SKM-1 (cell line): ENCODE data around the gene PAF1.

Experiments used
- DNase-seq: peaks from one replicate; lab custom pipeline; 2025; ENCODE audit not compliant: unreplicated experiment; lab: John Stamatoyannopoulos, UW

Gene PAF1

DNA sequence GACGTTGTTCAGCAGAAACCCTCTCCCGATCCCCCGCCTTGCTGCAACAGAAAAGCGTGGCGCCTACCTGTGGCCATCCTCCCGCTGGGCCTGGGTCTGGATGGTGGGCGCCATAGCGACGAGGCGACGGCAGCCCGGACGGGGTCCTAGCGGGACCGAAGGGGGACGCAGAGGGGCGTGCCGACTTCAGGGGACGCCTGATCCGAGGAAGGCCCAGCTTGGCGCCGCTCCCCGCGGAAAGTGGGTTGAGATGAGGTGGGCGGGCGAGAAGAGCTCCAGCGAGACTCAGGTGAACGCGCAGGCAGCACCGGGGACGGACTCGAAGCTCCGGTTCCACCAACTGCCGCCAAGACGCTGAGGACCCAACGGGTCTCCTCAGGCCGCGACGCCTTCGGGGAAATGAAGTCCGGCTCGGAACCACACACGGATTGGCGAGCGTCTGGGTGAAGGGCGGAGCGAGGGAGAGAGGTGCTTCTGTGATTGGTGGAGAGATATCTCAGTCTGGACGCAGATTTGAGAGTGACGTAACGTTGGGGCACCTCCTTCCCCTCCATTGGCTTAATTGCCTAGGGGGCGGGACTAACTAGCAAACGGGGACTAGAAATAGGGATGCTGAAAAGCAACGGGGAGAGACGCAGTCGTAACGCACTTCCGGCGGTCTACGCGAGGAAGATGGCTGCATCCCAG is at the start of gene PAF1, which contains the start of gene MED29:
TSS of gene PAF1 (minus strand) at position 356 of the 687 bp plus-strand sequence. CDS start at position 114, 242 bp downstream.
TSS of gene MED29 (plus strand) at position 628 of the 687 bp plus-strand sequence. CDS start at position 673, 45 bp downstream.
- DNase-seq: peak; percentile 99

DNA sequence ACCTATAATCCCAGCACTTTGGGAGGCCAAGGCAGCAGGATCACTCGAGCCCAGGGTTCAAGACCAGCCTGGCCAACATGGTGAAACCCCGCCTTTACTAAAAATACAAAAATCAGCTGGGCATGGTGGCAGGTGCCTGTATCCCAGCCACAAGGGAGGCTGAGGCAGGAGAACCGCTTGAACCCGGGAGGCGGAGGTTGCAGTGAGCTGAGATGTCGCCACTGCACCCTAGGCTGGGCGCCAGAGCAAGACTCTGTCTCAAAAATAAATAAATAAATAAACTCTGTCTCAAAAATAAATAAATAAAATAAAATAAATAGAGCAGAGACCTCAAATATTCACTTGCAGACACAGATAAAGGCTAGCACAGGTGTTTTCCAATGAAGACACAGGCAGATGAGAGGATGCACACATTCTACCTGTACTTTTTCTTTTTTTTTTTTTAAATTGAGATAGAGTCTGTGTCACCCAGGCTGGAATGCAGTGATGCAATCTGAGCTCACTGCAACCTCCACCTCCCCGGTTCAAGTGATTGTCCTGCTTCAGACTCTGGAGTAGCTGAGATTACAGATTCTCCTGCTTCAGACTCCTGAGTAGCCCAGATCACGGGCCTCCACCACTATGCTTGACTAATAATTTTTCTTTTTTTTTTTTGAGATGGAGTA is 47.5 kb upstream of the PAF1 start:
- DNase-seq: no peak

DNA sequence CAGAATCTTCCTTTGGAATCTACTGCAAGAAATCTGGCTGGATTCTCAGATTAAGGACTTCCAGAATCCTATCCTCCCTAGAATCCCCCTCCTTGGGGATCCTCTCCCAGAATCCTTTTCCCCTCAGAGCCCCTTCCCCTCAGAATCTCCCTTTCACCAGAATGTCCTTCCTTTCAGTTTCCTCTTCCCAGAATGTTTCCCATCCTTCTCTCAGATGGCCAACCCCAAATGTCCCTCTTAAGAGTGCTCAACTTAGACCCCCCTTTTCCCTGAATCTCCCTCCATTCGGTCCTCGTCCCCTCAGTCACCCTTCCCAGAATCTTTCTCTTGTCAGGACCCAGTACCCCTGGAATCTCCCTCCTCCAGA is 45.4 kb upstream of the PAF1 start:
- DNase-seq: no peak

DNA sequence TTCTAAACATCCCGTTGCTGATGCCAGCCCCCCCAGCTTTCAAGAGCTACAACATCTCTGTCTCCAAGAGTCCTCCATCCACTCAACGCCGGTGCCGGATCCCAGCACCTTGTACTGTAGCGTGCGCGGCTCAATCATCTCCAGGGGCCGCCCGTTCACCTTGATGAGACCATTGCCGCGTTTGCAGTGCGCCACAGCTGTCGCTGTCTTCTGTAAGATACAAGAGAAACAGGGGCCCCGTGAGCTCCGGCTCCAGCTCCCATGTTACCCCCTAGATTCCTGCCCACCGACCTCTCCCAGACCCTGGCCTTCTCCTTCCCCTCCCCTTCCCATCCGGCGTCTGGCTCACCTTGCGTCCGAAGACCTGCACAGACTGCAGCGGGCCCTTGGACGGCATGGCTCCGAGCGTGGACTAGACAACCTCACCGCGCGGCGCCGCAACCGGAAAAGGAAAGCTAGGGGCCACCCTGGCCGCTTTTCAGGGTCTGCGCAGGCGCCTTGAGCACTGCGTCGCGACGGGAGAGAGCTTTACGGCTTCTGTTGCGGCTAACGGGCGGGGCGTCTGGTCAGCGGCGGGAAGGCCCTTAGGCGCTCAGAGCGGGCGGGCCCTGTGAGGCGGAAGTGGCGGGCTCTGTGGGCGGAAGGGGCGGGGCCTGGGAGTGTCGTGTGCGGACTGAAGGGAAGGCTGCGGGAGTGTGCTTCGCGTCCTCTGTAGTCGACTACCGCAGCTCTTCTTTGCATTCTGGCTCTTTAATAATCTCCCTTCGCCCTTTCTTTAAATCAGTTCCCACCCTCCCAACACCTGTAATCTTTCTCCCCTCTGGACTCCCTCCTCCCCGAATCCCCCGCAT is 44.8 kb upstream of the PAF1 start, which contains the start of gene RPS16:
TSS of gene RPS16 (minus strand) at position 451 of the 851 bp plus-strand sequence. CDS start at position 397, 54 bp downstream.
- peak; percentile 98 for DNase-seq

DNA sequence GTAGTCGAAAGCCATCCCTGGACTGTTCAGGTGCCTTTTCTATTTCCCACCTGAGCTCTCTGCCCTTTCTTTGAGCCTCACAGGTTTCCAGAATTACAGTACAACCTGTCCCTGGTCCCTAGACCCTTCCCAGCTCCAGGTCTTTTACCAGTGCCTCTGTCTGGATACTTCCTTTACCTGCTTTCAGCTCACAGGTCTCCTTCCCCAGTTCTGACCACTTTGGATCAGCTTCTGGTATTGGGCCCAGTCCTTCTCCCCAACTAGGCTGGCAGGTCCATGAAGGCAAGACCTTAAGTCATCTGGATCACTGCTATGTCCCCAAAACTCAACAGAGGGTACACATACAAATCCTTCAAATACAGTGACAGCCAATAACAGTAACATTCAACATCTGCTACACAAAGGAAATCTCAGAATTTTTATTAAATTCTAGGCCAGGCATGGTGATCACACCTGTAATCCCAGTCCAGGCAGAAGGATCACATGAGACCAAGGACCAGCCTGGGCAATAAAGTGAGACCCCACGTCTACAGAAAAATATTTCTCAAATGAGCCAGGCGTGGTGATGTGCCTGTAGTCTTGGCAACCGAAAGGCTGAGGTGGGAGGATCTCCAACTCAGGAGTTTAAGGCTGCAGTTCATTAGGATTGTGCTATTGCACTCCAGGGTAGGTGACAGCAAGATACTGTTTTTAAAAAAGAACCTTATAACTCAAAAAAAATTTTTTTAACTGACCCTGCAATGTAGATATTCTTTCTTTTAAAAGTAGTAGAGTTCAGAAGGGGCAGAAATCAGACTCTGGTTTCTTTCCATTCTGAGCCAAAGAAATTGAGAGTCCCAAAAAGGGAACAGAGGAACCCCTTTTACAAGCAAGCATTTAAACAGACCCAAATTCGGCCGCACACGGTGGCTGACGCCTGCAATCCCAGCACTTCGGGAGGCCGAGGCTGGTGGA is 43.5 kb upstream of the PAF1 start:
- DNase-seq: no peak

DNA sequence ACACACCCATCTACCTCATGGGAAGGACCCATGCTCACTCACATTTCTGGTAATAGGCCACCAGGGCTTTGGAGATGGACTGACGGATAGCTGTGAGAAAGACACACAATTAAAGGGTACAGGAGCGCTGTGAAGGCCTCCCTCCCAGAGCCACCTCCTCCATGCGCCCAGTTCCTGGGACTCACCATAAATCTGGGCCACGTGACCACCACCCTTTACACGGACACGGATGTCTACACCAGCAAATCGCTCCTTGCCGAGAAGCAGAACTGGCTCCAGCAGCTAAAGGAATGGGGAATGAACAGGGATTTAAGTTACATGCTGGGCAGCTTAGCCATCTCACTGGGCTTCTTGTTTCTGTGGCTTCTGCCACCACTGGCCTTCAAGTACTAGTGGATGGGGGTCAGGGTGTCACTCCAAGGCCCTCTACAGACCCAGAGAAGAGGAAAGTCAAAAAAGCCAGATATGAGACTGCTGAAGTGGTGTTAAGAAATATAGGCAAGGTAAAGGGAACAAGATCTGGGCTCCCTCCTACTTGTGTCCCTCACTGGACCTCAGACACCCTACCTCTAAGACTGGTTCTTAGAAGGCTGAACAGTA is 42.7 kb upstream of the PAF1 start:
- DNase-seq: no peak

DNA sequence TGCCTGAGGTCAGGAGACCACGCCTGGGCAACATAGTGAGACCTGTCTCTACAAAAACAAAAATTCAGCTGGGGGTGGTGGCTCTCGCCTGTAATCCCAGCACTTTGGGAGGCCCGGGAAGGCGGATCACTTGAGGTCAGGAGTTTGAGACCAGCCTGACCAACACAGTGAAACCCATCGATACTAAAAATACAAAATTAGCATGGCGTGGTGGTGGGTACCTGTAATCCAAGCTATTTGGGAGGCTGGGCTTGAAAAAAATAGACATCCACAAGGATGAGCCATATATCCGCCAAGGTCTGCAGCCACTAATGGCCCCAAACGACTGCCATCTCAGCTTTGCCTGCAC is 41.7 kb upstream of the PAF1 start:
- DNase-seq: no peak

DNA sequence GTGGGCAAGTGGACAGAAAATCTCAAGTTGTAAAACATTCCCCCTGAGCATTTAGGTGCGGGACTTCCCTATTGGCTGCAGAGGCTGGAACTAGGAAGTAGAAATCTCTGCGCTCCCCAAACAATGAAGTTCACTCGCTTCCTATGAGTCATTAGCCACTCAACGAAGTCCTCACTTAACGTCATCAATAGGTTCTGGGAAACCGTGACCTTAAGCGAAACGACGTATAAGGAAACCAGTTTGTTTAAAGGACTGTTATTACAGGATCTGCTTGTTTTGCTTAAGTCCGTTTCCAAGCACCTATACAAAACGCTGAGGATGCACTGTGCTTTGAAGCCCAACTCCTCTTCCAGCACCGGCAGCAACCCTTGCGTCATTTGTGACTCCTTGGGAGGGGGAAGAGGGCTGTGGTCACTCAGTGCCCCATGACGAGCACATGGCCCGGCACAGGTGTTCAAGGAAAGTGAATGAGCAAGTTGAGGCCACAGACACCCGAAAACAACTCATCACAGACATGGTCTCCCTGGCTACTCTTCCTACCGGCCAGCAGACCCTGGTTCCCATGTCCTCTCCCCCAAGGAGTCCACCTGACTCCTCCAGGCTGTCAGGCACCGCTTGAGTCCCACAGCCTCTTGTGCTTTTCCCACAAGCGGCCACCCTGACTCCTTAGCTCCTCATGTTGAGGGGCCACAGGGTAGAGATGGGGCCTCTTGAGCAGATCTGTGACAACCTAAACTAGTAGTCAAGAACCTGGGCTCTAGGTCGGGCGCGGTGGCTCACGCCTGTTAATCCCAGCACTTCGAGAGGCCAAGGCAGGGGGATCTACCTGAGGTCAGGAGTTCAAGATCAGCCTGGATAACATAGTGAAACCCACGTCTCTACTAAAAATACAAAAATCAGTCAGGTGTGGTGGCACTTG is 40.0 kb upstream of the PAF1 start:
- DNase-seq: peak; percentile 62

DNA sequence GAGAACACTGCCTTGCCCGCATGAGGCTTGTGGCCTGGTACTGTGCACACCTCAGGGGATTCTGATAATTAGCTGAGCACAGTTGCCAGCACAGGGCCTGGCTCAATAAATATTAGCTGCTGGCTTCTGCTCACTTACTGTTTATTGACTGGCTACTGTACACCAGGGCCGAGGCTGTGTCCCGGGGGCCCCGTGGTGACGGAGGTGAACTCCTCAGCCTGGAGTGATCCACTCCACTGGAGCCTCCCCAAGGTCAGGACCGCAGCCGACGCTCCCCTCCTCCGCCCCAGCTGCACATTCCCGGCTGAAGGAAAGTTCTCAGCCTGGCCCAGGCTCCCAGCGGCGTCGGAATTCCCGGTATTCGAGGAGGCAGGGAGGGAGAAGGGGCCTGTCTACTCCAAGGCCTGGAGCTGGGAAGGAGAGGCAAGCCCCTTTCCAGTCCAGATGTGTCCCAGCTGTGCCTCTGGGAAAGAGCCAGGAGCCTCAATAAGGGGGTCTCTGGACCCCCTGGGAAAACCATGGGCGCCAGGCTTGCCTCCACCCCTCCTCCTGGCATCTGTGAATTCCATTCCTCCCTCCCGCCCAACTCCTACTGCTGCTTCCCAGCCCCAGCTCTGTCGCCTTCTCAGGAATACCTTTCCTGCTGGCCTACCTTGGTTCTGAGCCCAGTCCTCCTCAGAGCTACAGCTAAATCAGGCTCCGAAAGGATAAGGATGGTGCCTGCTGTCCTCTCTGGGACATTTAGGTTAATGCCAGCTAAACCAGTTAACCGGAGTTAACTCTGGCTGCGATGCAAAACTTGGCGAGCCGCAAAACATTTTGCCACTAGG is 37.6 kb upstream of the PAF1 start:
- no peak for DNase-seq

DNA sequence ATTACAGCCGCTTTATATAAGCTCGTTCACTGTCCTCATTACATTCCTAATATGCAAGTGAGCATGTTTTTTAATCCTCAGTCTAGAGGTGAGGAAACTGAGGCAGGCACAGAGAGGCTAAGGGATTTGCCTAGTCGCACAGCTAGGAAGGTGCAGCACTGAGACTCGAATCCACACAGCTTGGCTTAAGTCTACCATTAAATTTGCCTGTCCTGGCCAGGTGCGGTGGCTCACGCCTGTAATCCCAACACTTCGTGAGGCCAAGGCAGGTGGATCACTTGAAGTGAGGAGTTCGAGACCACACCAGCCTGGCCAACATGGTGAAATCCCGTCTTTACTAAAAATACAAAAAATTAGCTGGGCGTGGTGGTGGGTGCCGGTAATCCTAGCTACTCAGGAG is 36.8 kb upstream of the PAF1 start:
- DNase-seq: no peak

DNA sequence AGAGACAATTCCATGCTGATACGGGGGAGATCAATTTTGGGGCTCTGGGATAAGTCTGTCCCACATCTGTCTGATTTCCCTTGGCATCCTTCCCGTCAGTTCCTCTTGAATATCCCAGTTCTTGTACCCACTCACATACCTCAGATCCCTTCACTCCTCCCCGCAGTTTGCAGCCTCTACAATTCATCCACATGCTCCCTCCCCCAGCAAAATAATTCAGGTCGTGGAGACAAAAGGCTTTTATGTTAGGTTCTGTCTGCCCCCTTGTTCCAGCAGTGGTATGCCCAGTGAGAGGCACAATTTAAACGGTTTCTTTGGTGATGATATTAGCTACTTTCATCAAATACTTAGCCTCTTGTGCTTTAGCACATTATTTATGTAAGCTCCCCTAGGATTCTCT is 35.3 kb upstream of the PAF1 start:
- DNase-seq: no peak

DNA sequence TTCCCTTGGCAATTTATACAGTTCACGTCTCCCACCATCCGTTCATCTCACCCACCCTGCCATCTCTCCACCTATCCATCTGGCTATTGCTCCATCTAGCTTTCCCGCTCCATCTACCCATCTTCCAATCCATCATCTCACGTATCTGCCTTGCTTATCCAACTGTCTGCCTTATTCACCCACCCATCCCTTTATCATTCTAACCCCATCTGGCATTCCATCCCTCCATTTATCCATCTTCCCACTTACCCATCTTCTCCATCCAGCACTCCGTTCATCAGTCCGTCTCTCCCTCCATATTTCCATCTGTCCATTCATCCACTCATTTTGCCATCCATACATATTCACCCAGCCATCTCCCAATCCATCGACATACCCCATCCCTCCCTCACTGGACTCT is 34.8 kb upstream of the PAF1 start:
- DNase-seq: no peak

DNA sequence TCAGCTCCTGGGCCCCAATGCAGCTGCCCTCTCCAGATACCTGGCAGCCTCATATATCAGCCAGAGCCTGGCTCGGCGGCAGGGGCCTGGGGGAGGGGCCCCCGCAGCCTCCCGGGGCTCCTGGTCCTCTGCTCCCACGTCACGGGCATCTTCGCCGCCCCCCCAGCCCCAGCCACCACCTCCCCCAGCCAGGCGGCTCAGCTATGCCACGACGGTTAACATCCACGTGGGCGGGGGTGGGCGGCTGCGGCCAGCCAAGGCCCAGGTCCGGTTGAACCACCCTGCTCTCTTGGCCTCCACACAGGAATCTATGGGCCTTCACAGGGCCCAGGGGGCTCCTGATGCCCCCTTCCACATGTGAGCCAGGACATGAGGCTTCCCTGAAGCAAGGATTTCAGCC is 34.0 kb upstream of the PAF1 start:
- no peak for DNase-seq

DNA sequence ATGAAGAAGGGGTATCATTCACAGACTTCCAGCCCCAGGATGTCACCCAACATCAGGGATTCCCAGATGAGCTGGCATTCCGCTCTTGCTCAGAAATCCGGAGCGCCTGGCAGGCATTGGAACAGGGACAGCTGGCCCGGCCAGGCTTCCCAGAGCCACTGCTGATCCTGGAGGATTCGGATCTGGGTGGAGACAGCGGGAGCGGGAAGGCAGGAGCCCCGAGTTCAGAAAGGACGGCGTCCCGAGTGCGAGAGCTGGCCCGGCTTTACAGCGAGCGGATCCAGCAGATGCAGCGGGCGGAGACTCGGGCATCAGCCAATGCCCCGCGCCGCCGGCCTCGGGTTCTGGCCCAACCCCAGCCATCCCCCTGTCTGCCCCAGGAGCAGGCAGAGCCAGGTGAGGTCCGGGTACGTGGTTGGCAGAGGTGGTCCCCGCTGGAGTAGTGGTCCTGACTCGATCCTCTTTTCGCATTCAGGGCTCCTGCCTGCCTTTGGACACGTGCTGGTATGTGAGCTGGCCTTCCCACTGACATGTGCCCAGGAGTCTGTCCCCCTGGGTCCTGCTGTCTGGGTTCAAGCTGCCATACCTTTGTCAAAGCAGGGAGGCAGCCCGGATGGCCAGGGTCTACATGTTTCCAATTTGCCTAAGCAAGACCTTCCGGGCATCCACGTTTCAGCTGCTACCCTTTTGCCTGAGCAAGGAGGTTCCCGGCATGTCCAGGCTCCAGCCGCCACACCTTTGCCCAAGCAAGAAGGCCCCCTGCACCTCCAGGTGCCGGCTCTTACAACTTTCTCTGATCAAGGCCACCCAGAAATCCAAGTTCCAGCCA is 32.6 kb upstream of the PAF1 start:
- DNase-seq: no peak

DNA sequence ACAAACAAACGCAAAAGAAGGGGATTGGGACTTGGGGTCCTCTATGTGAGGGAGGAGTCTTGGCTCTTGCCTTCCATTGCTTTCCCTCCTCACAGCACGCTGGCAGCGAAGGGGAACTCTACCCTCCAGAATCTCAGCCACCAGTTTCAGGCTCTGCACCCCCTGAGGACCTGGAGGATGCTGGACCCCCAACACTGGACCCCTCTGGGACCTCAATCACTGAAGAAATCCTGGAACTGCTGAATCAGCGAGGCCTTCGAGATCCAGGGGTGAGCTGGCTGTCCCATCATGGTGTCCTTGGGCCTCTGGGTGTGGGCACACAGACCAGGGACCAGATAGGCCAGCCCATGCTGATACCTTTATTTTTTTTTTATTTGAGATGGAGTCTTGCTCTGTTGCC is 31.1 kb upstream of the PAF1 start:
- no peak for DNase-seq

DNA sequence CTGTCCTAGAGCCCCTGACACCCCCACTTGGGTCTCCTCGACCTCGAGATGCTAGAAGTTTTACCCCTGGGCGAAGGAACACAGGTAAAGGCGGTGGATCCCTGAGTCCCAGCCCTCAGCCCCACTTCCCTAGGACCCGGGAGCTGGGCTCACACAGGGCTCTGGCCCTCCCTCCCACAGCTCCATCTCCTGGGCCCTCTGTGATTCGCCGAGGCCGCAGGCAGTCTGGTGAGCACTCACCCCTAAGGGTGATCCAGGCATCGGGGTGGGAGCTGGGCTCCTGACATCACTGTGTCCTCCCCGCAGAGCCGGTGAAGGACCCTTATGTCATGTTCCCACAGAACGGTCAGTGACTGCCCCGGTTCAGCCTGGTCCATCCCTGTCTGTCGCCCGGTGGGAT is 29.9 kb upstream of the PAF1 start:
- no peak for DNase-seq

DNA sequence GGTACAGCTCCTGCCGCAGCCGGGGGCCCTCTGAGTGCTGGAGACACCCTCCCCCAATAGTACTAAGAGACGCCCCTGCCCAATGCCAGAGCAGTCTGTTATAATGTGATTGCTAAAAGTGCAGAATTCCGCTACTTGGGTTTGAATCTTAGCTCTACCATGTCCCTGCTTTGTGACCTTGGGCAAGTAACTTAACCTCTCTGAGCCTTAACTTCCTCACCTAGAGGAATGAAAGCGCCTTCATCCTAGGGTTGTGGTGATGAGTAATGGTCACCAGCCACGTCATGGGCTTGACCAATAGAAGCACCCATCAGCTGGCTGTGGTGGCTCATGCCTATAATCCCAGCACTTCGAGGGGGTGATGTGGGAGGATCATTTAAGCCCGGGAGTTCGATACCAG is 28.1 kb upstream of the PAF1 start:
- no peak for DNase-seq
